Measurements from ENCODE around the gene PRDM15.
A peak's percentile ranks its signal among the peaks of the same experiment; 100 is the strongest.

Gene PRDM15

DNA sequence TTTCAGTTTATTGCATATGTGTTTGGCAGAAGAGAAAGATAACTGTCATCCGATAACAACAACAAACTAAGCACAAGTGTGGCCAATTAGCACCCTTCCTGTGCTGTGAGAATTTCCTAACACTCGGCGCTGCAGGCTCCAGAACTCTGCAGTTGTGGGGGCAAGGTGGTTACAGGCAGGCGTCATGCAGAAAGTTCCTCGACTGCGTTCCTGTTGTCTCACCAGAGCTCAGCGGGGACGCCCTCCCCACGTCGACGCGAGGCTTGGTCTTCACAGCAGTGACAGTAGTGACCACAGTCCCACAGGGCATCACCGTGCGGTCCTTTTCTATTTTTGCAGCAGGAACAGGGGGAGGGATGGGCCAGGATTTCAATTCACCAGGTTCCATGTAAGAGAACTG is 27.6 kb upstream of the PRDM15 start:
- DNase-seq = no peak

DNA sequence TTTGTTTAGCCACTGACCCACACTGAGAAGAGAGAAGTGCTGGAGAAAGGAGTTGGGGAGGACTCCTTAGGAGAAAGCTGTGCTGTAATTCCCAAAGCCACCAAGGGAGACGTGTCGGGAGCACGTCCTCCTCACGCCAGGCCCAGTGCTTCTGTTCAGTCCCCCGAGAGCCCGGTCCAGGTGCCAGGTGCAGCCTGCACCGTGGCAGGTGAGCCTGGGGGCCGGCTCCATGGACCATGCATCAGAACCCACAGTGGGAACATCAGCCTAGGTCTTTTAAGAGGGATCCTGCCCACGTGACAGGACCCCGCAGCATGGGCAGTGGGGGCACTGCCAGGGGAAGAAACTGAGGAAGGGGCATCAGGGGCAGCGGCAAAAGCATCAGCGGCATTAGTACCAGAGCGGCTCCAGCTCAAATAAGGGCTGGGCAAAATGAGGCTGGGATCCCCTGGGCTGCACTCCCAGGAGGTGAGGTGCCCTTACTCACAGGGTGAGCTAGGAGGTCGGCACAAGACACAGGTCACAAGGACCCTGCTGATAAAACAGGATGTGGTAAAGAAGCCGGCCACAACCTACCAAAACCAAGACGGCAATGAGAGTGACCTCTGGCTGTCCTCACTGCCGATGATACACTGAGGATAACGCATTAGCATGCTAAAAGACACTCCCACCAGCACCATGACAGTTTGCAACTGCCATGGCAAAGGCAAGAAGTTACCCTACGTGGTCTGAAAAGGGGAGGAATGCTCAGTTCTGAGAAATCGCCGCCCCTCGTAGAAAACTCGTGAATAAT is 24.6 kb upstream of the PRDM15 start:
- no peak for DNase-seq

DNA sequence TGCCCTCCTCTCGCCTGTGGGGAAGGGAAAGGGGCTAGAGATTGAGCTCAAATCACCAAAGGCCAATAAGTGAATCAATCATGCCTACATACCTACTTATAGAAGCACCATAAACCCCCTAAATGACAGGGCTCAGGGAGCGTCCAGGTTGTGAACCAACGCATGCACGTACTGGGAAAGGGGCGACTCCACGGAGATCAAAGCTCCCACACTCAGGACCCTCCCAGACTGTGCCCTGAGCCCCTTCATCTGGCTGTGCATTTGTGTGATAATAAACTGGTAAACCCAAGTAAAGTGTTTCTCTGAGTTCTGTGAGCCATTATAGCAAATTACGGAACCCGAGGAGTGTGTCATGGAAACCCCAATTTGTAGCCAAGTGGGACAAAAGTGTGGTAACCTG is 23.8 kb upstream of the PRDM15 start:
- no peak for DNase-seq

DNA sequence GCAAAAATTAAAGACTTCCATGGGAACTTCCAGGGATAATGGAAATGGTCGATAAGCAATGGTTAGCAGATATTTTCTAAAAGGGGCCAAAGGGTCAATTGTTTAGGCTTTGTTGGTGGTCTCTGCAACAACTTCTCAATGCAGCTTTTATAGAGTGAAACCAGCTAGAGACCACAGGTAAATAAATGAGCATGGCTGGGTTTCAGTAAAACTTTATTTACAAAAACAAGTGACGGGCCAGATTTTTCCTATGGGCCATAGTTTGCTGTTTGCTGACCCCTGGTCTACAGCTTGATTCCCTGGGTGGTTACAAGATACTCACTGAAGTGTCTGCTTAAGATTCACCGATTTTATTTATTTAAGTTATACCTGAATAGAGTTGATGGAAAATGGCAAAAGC is 22.6 kb upstream of the PRDM15 start:
- no peak for DNase-seq

DNA sequence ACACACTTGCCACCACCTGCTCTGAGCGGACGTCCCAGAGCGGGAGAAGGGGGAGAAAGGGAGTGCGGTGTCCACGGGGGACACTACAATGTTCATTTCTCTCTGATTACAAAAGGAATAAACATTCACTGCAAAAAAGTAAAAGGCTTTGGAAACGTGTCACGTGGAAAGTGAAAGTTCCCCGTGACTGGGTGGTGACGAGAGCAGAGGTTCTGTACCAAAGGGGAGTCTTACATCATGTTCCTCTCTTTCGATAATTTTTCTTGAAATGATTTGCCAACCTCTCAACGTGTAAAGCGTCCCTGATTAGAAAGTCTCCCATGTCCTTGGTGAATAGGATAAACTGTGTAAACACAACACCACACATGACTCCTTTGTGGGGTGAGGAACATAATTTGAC is 22.0 kb upstream of the PRDM15 start:
- DNase-seq = no peak

DNA sequence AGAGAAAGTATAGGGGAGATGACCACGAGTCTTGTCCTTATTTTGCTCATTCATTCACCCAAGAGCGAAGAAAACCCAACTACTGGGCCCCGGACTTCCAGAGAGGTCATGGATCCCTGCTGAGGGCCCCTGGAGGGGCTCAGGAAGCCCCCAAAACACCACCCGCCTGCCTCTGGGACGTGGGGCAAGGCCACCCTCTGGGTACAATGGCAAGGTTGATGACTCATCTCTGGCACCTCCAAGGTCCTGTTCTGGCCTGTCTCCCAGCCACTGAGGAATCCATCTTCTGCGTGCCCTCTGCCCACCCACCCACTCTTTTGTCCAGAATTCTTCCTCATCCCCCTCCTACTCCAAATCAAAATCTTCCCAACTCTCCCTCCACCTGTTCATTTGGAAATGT is 21.3 kb upstream of the PRDM15 start:
- no peak for DNase-seq

DNA sequence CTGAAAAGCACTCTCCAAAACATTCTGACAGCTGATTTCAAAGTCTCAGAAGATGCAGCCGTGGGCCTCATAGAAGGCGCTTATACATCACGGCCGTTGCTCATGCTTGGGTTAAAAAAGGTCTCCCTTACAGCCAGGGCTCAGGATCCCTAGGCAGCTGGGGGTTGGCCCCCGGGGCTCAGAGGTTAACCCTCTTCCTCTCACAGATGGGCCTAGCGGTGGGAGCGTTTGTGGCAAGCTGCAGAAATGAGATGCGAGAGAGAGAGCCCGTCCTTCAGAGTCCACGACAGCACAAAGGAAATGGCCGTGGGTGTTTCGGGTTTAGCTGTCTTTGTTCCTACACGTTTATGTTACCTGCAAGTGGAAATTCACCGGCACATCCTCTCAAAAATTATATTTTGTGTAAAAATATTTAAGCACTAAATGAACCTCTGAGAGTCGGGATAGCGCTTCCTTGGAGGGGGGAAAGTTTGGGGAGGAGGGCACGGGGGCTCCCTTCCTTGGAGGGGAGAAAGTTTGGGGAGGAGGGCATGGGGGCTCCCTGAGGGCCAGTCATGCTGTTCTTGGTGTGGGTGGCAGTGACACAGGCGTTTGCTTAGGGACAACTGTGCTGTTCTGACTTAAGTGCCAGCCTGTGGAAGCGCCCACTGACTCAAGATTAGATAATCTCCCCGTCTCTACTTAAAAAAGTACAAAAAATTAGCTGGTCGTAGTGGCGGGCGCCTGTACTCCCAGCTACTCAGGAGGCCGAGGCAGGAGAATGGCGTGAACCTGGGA is 20.5 kb upstream of the PRDM15 start:
- no peak for DNase-seq

DNA sequence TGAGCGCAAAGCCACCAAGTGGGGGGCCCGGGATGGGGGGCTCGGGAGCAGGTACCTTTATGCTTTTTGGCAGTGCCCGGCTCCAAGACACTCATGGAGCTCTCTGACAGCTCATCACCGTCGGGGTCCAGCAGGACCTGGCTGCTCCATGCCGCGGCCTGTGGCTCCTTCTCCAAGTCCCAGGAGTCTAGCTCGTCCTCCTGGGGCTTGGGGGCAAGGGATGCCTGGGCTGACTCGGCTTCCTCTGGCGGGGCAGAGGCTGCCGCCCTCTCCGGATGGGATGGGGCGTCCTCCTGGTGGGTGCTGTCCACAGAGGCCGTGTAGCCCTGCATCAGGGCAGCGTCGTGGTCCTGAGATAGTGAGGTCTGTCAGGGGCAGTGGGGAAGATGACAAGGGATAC is 19.9 kb upstream of the PRDM15 start:
- no peak for DNase-seq

DNA sequence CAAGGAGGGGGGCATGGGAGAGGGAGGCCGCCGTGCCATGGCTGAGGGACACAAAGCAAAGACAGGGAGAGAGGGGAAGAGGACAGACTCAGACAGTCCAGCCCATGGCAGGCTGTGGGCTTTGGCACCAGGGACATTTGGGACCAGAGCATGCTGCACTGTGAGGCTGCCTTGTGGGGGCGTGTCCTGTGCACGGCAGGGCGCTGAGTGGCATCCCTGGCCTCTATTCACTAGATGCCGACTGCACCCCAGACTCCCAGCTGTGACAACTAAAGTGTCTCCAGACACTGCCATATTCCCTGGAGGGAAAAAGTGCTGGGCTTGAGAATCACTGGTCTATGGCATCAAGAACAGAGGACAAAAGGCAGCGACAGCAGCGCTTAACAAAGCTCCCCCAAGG is 18.6 kb upstream of the PRDM15 start:
- no peak for DNase-seq

DNA sequence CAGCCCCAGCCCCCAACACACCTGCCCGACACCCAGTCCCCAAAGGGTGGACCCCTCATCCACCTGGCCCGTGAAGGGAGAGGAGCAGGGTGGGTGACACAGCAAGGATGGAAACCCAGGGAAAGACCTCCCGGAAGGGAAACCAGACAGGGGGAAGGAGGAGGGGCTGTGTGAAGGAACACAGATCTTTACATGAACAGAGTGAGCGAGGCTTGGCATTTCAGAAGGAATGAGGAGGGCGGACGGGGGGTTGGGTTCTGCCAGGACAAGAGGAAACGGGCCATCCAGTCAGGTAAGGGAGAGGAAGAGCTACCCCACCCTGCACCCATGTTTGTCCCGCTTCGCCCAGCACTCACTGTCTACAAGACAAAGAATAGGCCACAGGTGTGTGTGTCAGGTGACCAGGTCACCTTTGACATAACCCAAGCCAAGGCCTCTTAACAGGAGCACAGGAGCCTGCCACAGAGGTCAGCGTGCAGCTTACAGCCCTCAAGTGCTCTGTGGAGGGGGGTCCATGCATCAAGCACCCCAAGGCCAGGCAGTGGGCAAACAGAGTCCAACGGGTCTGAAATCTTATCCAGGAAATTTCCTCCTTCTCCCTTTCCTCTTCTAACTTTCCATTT is 18.0 kb upstream of the PRDM15 start:
- DNase-seq = no peak

DNA sequence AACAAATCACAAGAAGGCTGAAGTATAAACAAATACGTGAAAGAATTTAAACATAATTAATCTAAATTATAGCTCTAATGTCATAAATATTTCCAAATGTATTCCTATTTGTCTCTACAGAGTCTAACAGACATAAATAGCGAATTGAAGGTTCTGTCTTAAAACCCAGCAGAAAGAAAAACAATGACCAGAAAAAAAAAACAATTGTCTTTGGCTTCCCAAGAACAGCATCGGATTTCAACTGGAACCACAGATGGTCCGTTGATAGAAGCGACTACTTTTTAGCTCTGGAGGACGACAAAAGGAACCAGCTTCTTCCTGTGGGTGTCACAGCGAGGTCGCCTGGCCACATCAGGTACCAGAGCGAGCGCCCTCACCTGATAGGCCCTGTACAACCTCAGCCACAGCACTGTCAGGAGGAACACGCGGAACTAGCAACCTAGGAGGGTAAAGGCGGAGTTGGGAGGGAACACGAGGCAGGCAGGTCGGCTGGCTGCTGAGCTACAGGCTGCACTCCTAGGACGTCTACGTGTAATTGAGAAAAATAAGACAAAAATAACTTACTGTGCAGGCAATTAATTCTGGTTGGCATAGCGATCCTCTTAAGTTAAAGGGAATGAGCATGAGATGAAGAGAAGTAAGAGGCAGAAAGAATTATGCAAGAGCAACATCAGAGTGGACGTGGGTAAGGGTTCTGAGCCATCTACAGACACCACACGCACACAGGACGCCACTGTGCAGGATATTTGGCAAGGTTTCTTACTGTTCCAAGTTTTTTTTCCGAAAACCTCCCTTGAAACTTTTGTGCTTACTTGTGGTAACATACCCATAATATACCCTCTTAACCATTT is 16.7 kb upstream of the PRDM15 start:
- DNase-seq = no peak

DNA sequence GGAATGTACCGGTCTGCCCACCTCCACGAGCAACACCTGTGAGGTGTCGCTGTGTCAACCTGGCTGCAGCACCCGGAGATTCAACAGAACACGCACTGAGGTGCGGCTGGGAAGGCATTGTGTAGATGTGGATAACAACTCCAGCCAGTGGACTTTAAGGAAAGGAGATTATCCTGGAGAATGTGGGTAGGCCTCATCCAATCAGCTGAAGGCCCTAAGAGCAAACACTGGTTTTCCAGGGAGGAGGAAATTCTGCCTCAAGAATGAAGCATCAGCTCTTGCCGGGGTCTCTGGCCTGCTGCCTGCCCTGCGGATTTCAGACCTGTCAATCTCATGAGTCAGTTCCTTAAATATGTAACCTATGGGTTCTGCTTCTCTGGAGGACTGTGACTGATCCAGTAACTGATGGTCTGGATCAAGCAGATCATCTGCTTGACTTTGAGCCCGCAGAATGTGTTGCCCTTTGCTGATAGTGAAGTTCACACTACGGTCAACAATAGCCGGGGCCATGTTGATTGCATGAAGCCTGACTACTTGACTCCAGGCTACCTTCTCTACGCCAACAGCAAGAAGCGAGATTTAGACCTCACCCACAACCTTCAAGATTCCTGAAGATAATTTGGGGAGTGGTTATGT is 15.9 kb upstream of the PRDM15 start:
- peak; percentile 88 for DNase-seq

DNA sequence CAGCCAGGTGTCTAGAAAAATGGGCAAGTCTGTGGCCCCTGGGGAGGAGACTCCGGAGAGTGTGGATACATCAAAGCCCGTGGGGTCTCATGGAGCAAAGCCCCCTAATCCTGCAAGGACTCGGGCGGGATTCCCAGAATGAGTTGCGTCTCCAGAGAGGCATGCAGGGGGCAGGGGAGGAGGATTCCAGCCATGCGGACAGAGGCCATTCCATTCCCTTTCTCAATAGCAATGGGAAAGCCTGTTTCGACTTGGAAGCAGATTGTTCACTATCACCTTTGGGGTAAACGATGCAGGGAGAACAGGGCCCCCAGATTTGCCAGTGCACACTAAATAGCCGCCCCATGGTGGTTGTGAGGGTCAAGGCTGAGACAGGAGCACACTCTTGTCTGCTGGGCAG is 15.4 kb upstream of the PRDM15 start:
- DNase-seq = no peak

DNA sequence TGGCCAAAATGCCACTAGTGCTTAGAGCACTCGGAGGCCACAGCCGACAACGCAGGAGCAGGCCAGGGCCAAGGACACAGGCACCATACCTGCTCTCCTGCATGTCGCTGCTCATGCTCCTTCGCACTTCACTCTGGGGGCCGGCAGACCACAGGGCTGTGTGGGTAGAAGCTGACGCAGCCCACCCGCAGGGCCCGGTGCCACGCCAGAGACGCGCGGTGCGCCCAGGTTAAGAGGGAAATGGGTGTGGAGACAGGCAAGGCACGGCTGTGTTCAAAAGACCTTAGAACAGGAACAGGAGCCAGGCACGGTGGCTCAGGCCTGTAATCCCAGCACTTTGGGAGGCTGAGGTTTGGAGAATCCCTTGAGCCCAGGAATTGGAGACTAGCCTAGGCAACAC is 13.6 kb upstream of the PRDM15 start:
- no peak for DNase-seq

DNA sequence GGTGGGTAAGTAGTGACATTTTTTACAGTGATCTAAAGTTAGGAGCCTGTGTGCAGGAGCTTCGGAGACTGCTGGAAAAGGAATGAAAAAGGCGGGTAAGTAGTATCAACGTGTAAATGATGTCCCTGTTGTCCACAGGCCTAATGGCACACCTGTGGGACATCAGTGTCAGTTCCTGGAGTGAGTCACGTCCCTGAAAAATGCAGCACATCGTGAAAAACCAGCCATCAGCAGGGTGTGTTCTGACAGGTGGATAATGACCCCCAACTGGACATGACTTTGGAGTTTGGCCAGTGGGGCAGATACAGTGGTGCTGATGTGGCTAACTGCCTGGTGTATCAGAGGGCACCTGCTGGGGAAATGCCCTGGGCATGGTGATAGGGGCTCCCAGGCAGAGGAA is 12.0 kb upstream of the PRDM15 start:
- DNase-seq = no peak

DNA sequence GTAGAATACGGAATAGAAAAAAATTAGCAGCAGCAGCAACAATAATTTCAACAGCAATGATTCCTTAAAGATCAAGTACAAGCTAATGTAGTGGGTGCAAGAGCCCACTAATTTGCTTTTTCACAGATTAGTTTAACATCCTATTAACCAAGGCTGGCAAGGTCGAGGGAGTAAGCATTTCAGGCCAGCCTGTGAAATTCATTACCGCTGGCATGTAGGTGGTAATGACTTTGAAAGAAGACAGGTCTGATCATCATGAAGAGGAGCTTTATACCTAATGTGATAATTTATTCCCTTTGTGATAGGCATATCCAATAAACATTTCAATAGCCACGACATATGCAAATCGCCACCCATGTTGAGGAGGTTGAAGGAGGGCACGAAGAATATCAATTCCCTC is 11.2 kb upstream of the PRDM15 start:
- no peak for DNase-seq

DNA sequence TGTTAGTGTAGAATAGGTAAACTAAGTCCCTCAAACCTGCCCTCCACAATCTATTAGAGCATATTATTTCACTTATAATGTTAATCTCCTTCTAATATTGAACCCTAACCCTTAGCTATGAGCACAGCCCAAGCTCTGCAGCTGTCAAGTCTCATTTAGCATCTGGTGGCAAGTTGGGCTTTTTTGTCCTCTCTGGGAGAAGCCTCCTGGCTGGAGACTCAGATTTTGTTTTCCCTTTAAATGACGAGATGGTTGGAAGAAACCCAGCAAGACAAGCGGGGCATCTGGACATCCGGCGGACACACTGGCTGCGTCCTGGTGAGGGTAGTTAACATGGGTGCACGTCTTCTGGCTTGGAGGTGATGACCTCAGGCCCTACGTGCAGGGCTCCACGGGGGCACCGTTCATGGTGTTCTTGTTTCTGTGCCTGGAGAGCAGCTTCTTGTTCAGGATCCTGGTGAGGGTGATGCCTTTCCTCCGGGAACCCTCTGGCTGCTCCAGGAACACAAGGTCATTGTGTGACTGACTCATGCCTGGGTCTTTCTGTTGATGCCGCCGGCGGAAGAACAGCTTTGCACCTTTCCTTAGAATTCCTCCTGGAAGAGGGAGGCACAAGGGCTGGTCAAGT is 9.7 kb upstream of the PRDM15 start:
- no peak for DNase-seq

DNA sequence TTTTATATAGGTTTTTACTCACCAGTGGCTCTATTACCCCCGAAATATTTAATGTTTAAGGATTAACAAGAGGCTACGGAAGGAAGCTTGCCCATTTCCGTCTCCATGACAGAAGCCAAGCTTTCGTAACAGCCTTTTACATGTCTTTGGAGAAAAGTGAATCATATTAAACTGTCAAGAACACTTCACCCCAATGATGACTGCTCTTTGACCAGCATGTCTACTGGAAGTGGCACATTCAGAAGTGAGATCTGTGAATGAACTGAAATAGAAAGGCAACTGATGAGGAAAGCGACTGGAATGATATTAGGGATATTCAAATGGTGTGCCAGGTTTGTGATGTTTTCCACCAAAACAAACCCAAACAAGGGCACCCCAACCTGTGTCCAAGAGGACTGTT is 8.5 kb upstream of the PRDM15 start:
- DNase-seq = no peak

DNA sequence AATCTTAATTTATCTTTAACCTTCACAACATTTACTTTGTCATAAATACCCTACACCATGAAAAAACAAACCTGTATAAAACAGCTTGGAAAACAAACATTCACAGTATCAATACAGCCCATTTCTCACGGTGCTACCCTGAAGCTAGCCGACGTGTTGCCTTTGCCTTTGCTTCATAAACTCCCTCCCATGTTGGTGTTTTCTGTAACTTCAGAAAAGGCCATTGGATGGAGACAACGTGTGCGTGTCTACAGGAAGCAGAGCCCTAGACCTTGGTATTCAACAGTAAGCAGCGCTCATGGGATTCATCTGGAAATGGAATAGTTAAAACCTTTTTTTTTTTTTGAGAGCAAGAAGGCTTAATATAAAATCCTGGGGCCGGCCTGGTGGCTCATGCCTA is 7.2 kb upstream of the PRDM15 start:
- no peak for DNase-seq

DNA sequence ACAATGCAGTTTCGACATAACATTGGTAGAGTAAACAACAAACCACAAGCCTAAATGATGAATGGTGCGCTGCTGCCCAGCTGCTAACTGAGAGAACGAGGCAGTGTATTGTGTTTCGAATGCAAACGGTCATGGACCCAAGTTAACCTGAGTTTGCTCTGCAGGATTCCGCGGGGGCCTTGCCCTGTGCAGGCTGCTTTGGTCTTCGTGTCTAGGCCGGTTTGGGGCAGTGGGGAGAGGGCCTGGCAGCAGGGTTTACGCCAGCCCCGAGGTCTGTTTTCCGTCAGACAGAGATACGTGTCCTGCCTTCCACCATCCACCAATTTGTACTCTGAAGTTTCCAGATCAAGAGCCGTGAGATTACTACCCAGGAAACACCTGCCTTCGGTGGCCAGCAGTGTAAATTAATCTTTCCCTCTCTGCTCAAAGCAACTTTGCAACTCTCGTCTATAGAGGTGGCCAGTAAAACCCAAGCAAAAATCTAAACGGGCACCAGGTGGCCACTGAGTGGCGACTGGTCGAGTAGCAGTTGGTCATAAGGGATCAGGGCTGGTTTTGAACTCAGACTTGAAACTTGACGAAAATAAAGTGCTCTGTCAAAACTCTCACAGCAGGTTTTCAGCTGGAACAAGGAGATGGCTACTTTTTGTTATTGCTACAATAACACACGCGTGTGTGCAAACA is 6.3 kb upstream of the PRDM15 start:
- DNase-seq = no peak

DNA sequence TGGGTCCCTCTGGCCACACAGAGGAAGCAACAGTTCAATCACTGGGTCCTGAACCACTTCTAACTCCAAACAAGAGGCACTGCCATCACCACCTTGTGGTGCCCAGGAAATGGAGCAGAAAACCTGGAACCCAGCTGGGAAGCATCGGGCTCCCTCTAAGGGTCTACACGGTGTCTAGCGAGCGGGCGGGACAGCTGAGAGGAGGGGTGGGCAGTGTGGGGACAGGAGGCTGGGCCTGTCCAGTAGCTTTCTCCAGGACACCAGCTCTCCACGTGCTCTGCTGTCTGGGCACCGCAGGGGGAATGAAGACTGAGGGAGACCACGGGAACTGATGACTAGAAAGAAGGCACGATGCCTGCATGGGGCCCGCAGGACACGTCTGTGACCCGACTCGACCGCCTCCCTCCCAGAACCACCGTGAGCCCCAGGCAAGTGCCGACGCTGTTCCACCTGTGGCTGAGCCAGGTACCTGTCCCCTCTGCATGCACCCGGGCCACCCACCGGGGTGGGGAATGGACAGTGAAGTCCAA is 5.4 kb upstream of the PRDM15 start:
- DNase-seq = no peak

Measured in fibroblast of skin of scalp (primary cell).